ENCODE measurements around the gene TM7SF3. TPM values are rescaled to one million over a fixed set of nuclear protein-coding genes. Genes with fewer than 3 reads are reported as not detected.

Gene TM7SF3
- total and polyA plus RNA-seq, 4 donors: 82.5 to 147 (median 110) TPM

Other genes starting within 250 kb of the TM7SF3 start
- 100 to 1,000 TPM in 1 of 2 donors, 10 to 100 TPM in 1; 73.4 to 133 TPM for gene ITPR2, start 181.2 kb downstream of the TM7SF3 start, total RNA-seq
- gene ITPR2, start 181.2 kb downstream of the TM7SF3 start, polyA plus RNA-seq (ENCODE audit: insufficient read length in 2 of 2): 10 to 100 TPM; 30.9 to 72.9 TPM
- 10 to 100 TPM; 33.1 to 35.0 TPM for gene INTS13, start 76.4 kb downstream of the TM7SF3 start, total RNA-seq
- gene INTS13, start 76.4 kb downstream of the TM7SF3 start, polyA plus RNA-seq (ENCODE audit: insufficient read length in 2 of 2): 10 to 100 TPM; 34.0 to 35.3 TPM
- 10 to 100 TPM; 61.4 to 84.4 TPM for gene FGFR1OP2, start 75.9 kb downstream of the TM7SF3 start, total RNA-seq
- gene FGFR1OP2, start 75.9 kb downstream of the TM7SF3 start, polyA plus RNA-seq (ENCODE audit: insufficient read length in 2 of 2): 10 to 100 TPM; 45.9 to 47.0 TPM
- 10 to 100 TPM; 47.1 to 98.9 TPM for gene MED21, start 8.2 kb upstream of the TM7SF3 start, total RNA-seq
- gene MED21, start 8.2 kb upstream of the TM7SF3 start, polyA plus RNA-seq (ENCODE audit: insufficient read length in 2 of 2): 10 to 100 TPM; 49.1 to 63.7 TPM
- gene C12orf71, start 68.2 kb upstream of the TM7SF3 start, total RNA-seq: not detected
- gene C12orf71, start 68.2 kb upstream of the TM7SF3 start, polyA plus RNA-seq (ENCODE audit: insufficient read length in 2 of 2): under 1 TPM; 0.20 to 0.44 TPM
- gene STK38L, start 229.9 kb upstream of the TM7SF3 start, total RNA-seq: 10 to 100 TPM; 46.0 to 49.9 TPM
- gene STK38L, start 229.9 kb upstream of the TM7SF3 start, polyA plus RNA-seq (ENCODE audit: insufficient read length in 2 of 2): 10 to 100 TPM; 22.2 to 35.1 TPM